Hepatic stellate cell (primary cell): ENCODE results near the gene HOXA3.

ENCODE experiments used
- DNase-seq: peaks from one replicate; pipeline ENCODE4 v3.0.0; 2011; ENCODE audit warnings: low spot score

Gene HOXA3

DNA sequence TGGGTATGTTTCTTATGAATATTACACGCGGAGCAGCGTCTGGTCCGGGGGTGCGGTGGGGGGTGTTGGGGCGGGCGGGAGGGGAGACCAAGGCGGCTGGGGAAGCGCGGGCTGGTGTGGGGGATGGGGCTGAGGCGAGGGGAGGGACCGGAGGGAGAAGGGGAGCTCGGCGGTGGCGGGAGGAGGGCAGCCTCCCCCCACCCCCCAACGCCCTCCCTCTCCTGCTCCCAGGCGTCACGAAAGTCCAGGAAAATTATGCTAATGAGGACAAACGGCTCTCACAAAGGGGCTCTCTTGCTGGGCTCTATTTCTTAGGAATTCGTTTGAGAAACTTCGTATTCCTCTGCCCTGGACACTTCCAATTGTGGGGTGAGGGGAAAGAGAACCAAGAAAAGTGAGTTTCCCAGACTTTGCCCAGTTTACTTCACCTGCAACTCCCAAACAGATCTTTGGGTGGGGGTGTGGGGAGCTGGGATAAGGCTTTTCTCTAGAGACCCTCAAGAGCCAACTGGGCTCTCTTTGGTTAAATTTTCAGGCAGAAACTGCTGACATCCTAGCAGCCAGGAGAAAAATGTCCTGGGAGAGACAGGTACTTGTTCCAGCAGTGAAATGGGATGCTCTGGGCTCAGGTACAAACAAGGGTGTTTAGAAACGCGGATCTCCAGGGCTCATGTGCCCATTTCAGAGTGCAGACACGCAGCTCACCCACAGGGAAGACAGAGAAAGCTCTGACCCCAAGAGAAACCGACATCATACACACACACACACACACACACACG is 38.2 kb downstream of the HOXA3 start:
- DNase-seq, result no peak

DNA sequence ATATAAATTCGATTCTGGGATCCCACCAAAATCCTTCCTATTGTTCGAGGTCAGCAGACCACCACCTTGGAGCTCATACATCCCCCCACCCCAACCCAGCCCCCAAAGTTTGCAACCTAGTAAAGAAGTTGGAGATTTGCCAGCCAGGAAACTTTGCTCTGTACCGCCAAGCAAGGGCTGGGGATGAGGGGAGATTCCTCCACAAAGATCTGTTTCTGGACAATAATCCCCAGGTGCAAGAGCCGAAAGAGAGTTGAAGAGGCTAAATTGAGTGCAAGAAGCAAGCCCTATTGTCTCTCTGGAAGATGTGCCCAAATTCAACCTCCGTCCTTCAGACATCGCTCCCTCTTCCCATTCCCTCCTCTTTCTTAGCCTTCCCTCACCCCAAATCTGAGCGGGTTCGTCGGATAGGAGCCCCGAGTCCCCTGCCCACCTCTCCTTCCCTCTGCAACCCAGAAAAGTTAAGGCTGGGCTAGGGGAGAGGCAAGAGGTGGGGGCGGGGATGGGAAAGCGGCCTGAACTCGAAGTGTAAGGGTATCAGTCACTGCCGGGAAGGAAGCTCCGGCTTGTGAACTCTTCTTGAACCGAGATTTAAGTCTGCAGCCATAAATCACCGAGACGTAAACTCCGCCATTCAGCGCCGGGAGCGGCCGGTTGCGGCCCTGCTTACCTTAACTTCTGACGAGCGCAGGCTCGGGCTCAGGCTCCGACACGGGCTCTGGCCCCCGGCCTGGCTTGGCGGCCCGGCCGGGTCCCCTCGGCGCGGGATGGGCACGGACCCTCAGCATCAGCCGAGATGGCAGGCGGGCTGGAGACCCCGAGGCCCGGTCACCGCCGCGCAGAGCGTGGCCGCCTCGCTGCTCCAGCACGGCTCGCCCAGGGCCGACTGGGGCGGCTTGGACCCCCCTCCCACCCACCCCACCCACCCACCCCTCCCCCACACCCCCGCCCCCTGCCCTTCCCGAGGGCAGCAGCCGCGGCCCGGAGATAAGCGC is 39.1 kb downstream of the HOXA3 start:
- DNase-seq, result peak; percentile 76

DNA sequence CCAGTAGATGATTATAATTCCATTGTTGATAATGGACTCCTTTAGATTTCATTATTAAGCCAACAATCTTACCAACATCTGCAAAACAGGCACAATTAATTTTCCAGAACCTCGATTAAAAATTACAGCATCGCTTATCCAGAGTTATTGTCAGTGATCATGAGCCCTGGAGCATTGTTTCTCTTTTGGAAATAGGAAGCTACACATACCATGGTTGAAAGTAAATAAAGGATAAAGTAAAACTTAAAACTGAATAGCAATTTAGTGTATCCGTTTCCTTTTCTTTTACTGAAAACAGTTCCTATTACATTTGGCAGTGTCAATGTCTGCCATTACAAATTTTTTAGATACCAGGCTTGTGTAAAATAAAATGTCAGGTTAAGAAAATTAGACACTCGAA is 40.0 kb downstream of the HOXA3 start:
- DNase-seq, result no peak

DNA sequence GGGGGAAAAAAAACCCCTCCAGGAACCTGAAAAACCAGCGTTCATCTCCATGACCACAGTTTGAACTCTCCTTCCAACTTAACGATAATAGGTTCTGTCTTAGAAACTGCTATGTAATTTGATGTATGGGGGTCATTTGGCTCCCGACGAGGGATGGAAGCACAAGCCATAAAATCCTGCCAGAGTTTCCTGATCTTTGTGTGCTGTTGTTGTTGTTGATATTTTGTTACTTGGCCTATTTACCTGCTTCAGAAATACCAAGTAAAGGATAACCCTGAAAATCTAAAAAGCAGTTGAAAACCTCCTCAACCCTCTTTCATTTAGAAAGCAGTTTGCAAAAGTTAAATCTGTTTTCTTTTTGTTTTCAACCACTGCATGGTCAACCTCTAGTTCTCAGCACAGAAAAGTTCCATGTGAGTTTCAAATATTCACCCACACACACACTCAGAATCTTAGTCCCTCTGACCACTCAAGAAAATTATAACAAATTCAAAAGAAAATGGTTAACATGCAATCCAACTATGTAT is 40.6 kb downstream of the HOXA3 start:
- no peak for DNase-seq

DNA sequence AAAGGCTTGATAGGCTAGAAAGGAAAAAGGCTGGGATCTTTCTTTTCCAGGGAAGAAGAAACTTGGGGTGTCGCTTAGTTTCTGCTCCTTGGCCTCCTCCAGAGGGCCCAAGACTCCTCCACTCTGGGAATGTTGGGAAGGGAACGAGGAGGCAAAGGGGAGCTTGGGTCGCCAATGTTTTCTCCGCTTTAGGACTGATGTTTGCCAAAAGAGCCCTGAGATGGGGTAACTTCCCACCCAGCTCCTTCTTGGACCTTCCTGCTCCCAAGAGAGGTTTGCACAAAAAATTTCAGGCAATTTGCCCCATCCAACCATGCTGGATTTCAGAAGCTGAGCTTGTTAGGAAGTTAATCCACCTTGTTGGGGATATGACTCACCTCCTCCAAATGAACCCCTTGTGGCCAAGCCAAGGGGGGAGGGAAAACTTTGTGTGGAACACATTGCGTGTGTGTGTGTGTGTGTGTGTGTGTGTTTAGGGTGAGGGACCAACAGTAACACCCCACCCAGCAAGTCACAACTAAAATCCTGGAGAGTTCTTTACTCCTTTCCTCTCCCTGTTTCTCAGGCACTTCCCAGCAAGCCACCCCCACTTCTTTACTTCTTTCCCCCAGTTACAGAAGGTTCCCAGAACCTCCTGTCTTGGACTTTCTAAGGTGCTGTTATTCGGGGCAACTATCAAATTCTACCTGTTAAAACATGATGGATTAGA is 41.2 kb downstream of the HOXA3 start:
- DNase-seq, result no peak

DNA sequence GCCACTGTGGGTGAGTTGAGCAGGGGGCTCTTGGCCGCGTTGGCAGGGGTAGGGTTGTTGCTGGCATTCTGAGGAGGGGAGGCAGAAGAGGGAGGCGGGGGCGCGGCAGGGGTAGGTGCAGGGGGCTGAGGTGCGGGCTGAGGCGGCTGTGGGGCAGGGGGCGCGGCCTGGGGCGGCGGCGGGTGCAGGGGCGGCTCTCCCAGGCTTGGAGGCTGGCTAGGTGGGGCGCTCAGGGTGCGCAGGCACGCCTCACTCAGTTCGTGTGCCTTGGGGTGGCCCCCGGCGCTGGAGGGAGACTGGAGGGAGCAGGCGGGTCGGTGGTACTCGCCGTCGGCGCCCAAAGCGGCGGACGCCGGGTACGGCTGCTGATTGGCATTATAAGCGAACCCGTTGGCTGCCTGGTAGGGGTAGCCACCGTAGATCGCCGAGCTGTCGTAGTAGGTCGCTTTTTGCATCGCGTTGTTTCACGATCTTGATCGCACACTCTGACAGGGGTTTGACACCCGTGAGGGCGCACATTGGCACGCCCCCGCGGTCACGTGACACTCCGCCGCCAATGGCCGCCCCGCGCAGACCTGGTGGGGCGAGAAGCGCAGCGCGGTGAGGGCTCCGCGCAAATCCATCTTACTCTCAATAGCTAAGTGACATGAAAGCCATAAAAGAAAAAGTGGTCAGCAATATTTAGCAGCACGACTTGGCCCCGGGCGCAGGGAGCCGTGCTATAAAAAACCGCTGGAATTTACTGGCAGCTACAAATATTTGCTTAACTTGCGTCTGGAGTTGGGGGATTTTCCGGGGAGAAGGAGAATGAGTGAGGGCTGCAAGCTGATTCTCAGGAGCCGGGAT is 42.0 kb downstream of the HOXA3 start:
- DNase-seq, result peak; percentile 79

DNA sequence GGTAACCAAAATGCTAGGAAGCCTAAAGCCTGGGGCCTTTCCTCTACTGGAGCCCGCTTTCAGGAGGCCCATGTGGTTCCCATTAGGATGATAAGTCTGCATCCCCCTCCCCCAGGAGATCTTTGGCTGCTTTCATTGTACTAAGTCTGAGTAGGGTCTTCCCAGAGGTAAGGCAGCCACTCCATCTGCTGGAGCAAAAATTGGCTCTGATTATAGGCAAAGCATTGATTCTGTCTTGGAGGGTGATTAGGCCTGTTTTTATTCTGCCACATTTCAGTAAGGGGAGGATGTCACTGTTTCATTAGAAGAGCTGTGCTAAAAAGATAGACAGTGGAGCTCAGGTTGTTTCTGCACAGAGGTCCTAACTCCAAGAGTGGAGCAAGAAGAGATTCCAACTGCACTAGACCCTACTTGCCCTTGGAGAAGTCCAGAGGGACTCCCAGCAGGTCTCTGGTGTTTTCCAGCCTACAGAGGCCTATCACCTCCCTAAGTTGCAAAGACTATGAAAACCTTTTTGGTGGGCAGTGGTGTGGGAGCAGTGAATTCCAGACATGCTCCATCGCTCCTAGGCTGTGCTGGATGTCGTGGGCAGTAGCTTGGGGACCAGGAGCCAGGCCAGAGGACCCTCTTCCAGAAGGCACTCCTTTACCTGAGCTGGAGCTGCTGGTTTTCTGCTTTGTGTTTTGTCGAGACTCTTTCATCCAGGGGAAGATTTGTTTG is 42.8 kb downstream of the HOXA3 start:
- DNase-seq, result no peak

DNA sequence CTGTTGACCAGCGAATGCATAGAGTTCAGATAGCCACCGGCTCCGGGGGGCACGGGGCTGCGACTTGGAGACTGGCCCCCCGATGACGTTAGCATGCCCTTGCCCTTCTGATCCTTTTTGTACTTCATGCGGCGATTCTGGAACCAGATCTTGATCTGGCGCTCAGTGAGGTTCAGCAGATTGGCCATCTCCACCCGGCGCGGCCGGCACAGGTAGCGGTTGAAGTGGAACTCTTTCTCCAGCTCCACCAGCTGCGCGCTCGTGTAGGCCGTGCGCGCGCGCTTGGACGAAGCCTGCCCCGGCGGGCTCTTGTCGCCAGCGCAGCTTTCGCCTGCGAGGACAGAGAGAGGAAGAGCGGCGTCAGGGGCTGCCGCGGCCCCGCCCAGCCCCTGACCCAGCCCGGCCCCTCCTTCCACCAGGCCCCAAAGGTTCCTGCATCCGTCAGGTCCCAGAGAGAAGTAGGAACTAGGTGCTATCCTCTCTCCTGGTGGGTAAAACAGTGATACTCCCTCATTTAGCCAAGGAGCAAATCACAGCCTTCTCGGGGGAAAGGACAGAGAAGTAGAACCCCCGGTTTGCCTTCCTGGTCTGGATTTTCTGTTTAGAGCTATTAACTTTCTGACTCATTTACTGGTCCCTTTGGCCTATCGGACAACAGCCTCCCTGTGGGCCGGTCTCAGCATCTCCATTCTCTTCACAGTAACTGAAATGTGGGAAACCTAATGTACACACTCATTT is 43.8 kb downstream of the HOXA3 start:
- peak; percentile 69 for DNase-seq

DNA sequence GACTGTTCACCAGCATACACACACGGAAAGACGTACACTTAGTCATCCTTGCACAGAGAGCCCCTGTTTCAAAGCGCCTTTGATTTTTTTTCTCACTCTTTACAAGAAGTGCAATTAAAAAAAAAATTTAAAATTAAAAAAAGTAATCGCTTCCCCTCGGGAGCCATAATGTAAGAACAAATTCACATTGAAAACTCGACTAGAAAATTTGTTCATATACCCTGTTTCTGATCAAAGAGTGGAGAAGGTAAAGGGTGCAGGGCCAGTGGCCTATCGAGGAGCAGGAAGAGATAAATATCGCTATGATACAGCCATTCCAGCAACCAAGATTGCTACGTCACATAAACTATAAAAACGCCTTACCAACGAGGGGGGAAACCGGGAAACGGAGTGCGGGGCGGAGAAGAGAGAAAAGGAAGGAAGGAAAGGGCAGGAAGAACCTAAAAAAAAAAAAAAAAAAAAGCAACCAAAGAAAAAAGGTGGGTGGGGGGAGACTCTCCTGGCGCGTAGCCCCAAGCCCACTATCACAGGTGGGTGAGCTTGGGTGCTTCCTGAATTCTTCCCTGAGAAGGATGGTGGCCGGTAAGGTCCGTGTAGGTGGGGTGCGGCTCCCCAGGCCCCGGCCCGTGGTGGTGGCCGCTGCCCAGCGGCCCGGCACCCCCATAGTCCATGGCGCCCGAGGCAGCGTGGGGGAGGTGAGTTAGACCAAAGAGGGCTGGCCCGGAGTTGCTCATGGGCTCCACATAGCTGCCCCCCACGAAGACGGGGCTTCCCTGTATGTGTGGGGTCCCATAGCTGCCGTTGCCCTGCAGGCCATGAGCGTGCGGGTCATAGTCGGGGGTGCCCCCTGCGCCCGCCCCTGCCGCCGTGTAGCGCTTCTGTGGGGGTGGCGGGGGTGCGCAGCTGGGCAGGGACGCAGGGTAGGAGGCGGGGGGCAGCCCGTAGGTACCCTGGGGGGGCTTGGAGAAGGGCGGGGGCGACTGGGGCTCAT is 44.7 kb downstream of the HOXA3 start:
- no peak for DNase-seq

DNA sequence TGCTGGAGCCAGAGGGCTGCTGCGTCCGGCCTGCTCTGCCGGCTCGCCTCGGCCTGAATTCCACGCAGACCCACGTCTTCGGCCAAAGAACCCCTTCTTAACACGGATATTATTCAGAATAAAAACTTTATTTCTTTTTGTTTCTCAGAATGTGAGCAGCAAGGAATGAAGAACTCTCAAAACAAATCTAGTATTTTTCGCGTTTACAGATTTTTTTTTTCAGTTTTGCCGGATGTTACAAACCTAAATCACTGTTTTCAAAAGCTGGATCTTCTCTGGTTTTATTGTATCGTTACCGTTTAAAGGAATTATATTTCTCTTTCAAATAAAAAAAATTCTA is 45.5 kb downstream of the HOXA3 start:
- DNase-seq, result no peak

DNA sequence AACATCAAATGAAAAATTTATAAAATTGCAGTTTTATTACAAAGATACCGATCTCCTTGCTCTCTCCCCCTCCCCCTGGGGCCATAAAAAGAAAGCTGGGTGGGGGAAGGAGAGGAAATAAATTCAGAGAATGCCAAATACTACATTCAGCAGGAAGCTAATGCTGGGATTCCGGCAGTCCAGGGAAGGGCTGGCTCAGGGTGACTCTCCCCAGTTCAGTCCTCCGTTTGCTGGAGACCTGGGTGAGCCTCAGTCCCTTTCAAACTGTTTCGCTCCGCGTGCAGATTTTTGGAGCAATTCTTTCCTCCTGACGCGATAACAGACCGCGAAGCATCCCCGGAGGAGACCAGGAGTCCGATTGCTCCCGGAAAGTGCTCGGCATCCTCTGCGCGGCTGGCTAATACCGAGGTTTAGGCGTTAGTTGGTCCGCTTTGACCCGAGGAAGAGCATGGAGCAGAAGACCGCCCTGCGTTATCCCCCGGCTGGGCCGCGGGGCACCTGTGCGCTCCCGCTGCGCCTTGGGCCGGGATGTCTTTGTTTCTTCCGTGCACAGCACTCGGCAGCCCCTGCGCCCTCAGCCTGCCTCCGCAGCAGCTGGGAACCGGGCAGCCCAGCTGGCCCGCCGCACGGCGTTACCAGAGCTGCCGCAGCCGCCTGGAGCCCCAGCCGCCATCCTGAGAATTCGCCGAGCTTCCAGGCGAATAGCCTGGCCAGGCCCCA is 46.0 kb downstream of the HOXA3 start:
- no peak for DNase-seq

DNA sequence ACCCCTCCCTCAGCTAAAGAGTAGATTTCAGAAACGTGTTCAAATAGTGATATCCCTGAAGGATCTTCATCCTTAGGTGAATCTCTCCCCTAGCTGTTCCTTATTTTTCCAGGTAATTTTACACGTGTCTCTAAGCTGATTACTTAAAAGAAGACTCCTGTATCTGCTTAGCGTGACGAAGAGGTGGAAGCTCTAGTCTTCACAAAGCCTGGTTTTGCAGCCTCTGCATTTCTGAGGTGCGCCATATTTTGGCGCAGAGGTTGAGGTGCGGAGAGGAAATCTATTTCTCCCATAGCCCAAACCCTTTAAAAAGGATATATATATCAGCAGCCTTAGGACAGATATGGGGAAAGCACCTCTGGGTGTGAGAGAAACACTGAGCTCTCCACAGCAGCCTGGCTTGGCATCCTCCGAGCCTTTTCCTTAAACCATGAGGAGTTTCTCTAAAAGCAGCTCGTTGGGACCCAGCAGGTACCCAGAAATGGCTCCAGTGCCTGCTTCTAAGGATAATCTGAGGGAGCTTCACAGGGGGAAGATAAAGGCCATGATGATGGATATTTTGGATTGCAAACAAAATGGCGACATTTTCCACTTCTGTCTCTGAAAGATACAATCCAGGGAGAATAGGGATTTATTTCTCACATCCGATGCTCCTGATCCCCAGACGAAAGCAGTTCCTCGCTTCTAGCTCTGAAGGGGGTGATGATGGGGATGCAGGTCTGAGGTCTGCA is 46.9 kb downstream of the HOXA3 start:
- DNase-seq, result no peak

DNA sequence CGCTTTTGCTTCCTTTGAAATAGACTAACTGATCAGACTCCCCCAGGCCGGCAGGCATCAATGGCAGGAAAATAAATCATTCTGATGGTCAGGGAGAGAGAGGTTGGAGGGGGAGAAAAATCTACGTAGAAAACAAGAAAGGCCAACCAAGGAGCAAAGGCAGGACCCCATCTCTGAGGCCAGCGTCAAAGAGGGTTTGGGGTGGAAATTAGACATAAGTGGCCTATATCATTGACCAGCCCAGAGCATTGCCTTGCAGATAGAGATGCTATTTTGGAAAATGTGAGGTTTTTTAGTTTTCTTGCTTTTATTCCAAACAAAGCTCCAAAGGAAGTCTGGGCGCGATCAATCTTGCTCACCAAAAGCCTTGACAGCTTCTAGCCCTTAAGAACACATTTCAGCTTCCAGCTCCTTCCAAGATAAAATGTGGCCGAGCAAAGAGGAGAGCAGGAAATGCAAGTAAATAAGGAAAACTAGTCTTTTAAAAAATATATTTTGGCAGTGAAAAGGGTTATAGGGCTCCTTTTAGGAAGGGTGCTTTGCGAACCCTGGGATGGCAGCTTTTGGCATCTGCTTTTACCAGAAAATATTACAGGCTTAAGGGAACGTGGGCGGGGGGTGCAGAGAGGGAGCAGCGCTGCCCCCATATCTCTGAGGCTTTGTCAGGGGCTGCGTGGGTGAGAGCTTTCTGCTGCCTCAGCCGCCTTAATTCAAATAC is 47.9 kb downstream of the HOXA3 start:
- DNase-seq, result no peak

DNA sequence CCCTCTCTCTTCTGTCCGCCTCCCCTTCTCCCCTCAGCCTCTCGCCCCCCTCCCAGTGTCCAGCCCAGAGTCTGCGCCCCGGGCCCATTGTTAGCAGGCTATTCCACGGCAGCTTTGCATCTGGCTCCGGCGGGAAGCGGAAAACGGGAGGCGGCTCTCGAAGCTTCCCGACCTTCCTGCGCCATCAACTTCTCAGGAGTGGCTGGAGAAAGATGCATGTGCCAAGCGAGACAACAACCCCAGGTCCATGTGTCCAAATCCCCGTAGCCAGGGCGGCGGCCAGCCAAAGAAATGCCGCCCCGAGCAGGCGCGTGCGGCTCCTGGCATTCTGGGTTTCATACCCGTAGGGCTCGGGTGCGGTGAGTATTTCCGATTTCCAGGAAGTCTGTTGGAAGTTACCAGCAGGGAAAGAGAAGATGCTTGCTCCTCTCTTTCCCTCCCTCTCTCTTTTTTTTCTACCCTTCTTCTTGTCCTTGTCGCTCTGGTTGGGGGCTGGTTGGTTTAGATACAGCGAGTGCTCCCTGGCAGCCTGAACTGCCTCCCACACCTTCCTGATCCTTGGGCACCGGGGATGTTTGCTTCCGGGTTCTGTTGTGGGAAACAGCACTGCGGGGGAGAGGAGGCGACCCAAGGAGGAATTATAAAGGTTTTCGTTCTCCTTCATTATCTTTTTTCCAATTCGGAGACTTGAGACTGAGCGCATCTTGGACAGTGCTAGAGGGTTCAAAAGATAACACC is 48.7 kb downstream of the HOXA3 start:
- no peak for DNase-seq

DNA sequence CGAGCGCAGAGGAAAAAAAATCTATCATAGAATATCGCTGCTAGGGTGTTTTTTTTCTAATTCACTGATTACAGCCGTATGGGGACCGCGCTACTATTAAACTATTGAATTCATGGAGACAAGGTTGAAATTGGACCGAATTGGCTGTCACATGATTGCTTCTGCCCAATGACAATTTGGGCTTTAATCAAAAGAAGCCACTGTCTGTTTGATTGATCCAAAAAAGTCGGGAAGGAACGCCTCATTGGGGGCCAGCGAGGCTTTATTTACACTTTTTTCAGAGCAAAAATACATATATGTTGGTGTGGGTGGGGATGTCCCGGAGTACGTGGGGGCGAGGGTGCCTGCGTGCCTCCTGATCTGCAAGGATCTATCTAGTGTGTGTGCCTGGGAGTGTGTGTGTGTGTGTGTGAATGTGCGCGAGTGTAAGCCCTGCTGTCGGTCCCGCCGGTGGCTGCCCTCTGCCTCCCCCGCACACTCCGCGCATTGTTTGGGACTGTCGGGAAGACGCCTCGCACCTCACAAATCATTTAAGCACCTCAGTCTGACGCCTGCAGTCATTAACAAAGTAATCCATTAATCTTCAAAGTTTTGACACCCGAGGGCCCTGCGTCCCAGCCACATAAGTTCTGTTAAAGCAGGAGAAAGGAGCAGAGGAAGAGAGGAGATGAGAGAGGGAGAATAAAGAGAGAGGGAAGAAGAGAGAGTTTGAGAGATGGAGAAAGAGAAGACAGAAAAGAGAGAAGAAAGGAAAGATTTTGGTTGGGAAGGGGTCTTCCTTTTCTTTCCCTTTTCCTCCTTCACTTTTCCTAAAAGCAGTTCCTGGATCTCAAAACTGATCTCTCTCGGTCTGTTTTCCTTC is 49.6 kb downstream of the HOXA3 start, which contains the start of gene HOXA2:
Gene HOXA2 (minus strand): TSS at position 103 of the 862 bp plus-strand sequence. CDS start 183 bp downstream, outside the sequence.
- DNase-seq, result peak; percentile 82
